Uterus (tissue), 2 donors: ENCODE measurements around the gene KRT15.

ENCODE experiments used
- CTCF ChIP-seq, 4 experiments: fragments of 200-600 bp in 2 of 4; fragments of 450-650 bp in 2 of 4; sonication (generic) in 2 of 4; IDR thresholded peaks; one replicate each; pipeline ENCODE4 v1.5.1; 2016 to 2019; ENCODE audit warnings: antibody characterized with exemption in 4 of 4, mild to moderate bottlenecking in 2 of 4, moderate library complexity in 1 of 4
- POLR2A ChIP-seq, 2 donors: fragments of 450-650 bp; IDR thresholded peaks; one replicate each; pipeline ENCODE4 v1.6.1; 2016; ENCODE audit warnings: antibody characterized with exemption in 2 of 2, mild to moderate bottlenecking in 1 of 2, moderate library complexity in 1 of 2

GRCh38 chr17:41489531-41489930, 29.2 kb downstream of the KRT15 start, which contains the start of gene KRT36:
- no peak for TF ChIP-seq POLR2A (IDR thresholded peaks at IDR 0.05)
- no peak for TF ChIP-seq CTCF (IDR thresholded peaks at IDR 0.05)
